ENCODE data around the gene CAV2.
"Not testable (repeated sequence)": the region's sequence is repeated elsewhere in the genome, so short reads cannot be mapped to it uniquely, and the experiment has no call there.

Gene CAV2

GRCh38 chr7:116499168-116500077 lies at the start of gene CAV2:
Gene CAV2 (plus strand): TSS chr7:116499738. CDS start chr7:116499782, 44 bp downstream.
- DNase-seq (ENCODE audit: low read depth, low spot score): peak; percentile 84
- peak within 1 kb of the TSS; percentile 97 for H3K27ac ChIP-seq

- no peak for DNase-seq (ENCODE audit: low read depth, low spot score)
- no peak overlapping the region for H3K27ac ChIP-seq
Observed at GRCh38 chr7:116449950-116450349, 49.6 kb upstream of the CAV2 start.

- no peak for DNase-seq (ENCODE audit: low read depth, low spot score)
- H3K27ac ChIP-seq: no peak overlapping the region
Observed at GRCh38 chr7:116451957-116452729, 47.4 kb upstream of the CAV2 start.

- no peak overlapping the region for H3K27ac ChIP-seq
- DNase-seq (ENCODE audit: low read depth, low spot score): no peak
Observed at GRCh38 chr7:116454377-116454776, 45.2 kb upstream of the CAV2 start.

GRCh38 chr7:116455009-116455408 lies 44.5 kb upstream of the CAV2 start:
- H3K27ac ChIP-seq: peak overlapping the region; percentile 6
- no peak for DNase-seq (ENCODE audit: low read depth, low spot score)

- H3K27ac ChIP-seq: peak overlapping the region; percentile 6
- no peak for DNase-seq (ENCODE audit: low read depth, low spot score)
Observed at GRCh38 chr7:116455499-116455898, 44.0 kb upstream of the CAV2 start.

GRCh38 chr7:116461500-116461899 lies 38.0 kb upstream of the CAV2 start:
- no peak for DNase-seq (ENCODE audit: low read depth, low spot score)

GRCh38 chr7:116463956-116464355 lies 35.6 kb upstream of the CAV2 start:
- H3K27ac ChIP-seq: peak overlapping the region; percentile 13
- DNase-seq (ENCODE audit: low read depth, low spot score): no peak

More at GRCh38 chr7:116461500-116461899, 38.0 kb upstream of the CAV2 start:
- H3K27ac ChIP-seq: peak overlapping the region; percentile 58

- DNase-seq (ENCODE audit: low read depth, low spot score): no peak
- peak overlapping the region; percentile 13 for H3K27ac ChIP-seq
Observed at GRCh38 chr7:116464375-116464774, 35.2 kb upstream of the CAV2 start.

GRCh38 chr7:116465125-116465524 lies 34.4 kb upstream of the CAV2 start:
- H3K27ac ChIP-seq: peak overlapping the region; percentile 13
- DNase-seq (ENCODE audit: low read depth, low spot score): no peak

GRCh38 chr7:116468534-116468933 lies 31.0 kb upstream of the CAV2 start:
- no peak for DNase-seq (ENCODE audit: low read depth, low spot score)

GRCh38 chr7:116477625-116478024 lies 21.9 kb upstream of the CAV2 start:
- no peak for DNase-seq (ENCODE audit: low read depth, low spot score)
- no peak overlapping the region for H3K27ac ChIP-seq

More at GRCh38 chr7:116468534-116468933, 31.0 kb upstream of the CAV2 start:
- H3K27ac ChIP-seq: no peak overlapping the region

GRCh38 chr7:116478834-116479233 lies 20.7 kb upstream of the CAV2 start:
- no peak for DNase-seq (ENCODE audit: low read depth, low spot score)
- H3K27ac ChIP-seq: no peak overlapping the region

- DNase-seq (ENCODE audit: low read depth, low spot score): no peak
Observed at GRCh38 chr7:116483271-116483942, 16.1 kb upstream of the CAV2 start.

GRCh38 chr7:116484389-116484788 lies 15.1 kb upstream of the CAV2 start:
- DNase-seq (ENCODE audit: low read depth, low spot score): not testable (repeated sequence)

More at GRCh38 chr7:116483271-116483942, 16.1 kb upstream of the CAV2 start:
- no peak overlapping the region for H3K27ac ChIP-seq

GRCh38 chr7:116487907-116488521 lies 11.5 kb upstream of the CAV2 start:
- no peak for DNase-seq (ENCODE audit: low read depth, low spot score)
- H3K27ac ChIP-seq: no peak overlapping the region

More at GRCh38 chr7:116484389-116484788, 15.1 kb upstream of the CAV2 start:
- not testable (repeated sequence) for H3K27ac ChIP-seq

GRCh38 chr7:116490351-116490750 lies 9.2 kb upstream of the CAV2 start:
- DNase-seq (ENCODE audit: low read depth, low spot score): no peak
- no peak overlapping the region for H3K27ac ChIP-seq

- no peak overlapping the region for H3K27ac ChIP-seq
- DNase-seq (ENCODE audit: low read depth, low spot score): no peak
Observed at GRCh38 chr7:116491887-116492653, 7.5 kb upstream of the CAV2 start.

GRCh38 chr7:116492654-116493109 lies 6.9 kb upstream of the CAV2 start:
- DNase-seq (ENCODE audit: low read depth, low spot score): no peak
- H3K27ac ChIP-seq: no peak overlapping the region
